H1 (cell line): ENCODE measurements around the gene ANKH. TPM values are rescaled to one million over a fixed set of nuclear protein-coding genes. Genes with fewer than 3 reads are reported as not detected.

Experiments
- CTCF ChIA-PET: fragments of 300-600 bp; sonication (Branson Sonifier 250); formaldehyde crosslinking; loops from one replicate; lab custom pipeline; 2021; ENCODE audit not compliant: partially characterized antibody; lab: Charles Lee
- POLR2A ChIA-PET: fragments of 300-600 bp; sonication (Branson Sonifier 250); formaldehyde crosslinking; loops from one replicate; lab custom pipeline; 2021; ENCODE audit warnings: inconsistent platforms; ENCODE audit not compliant: partially characterized antibody; lab: Charles Lee
- DNase-seq, 2 experiments: peaks; one replicate each; pipeline versions ENCODE4 v3.0.0 to v3.0.0-alpha.2; 2010 to 2022; ENCODE audit warnings: low spot score in 2 of 2, low read depth in 1 of 2, mixed read lengths in 1 of 2
- FAIRE-seq: peaks from 2 replicates; lab custom pipeline; 2011; peaks lifted over from hg19 to GRCh38; lab: Jason Lieb, UNC
- H2AFZ ChIP-seq: 2 replicates; pipeline ENCODE4 v1.8.1; 2012; ENCODE audit warnings: low read length, inconsistent platforms
- H2AK5ac ChIP-seq: 2 replicates; pipeline ENCODE4 v1.6.1; 2013; ENCODE audit warnings: low read depth, low read length
- H2BK120ac ChIP-seq: replicated peaks from 2 replicates; pipeline ENCODE3; 2013; ENCODE audit warnings: low read depth, low read length, inconsistent platforms
- H2BK12ac ChIP-seq: 2 replicates; pipeline ENCODE4 v1.6.1; 2013; ENCODE audit warnings: low read depth, low read length
- H2BK15ac ChIP-seq: 2 replicates; pipeline ENCODE4 v1.6.1; 2013; ENCODE audit warnings: low read length
- H2BK20ac ChIP-seq: 2 replicates; pipeline ENCODE4 v1.6.1; 2013; ENCODE audit warnings: low read length
- H2BK5ac ChIP-seq: 2 replicates; pipeline ENCODE4 v1.6.1; 2013; ENCODE audit warnings: low read depth, low read length
- H3K14ac ChIP-seq: 2 replicates; pipeline ENCODE4 v1.6.1; 2013; ENCODE audit warnings: inconsistent platforms; ENCODE audit not compliant: insufficient read length
- H3K18ac ChIP-seq: 2 replicates; pipeline ENCODE4 v1.6.1; 2013; ENCODE audit warnings: low read length; ENCODE audit errors: extremely low read depth
- H3K23ac ChIP-seq: 2 replicates; pipeline ENCODE4 v1.6.1; 2013; ENCODE audit warnings: inconsistent platforms; ENCODE audit not compliant: insufficient read length
- H3K23me2 ChIP-seq: 2 replicates; pipeline ENCODE4 v1.6.1; 2013; ENCODE audit warnings: low read depth, low read length
- H3K27ac ChIP-seq: 2 replicates; pipeline ENCODE4 v1.6.1; 2011; ENCODE audit warnings: low read depth, low read length, inconsistent platforms
- H3K27me3 ChIP-seq, 4 experiments: replicated peaks in 1 of 4; 1 replicate in 1 of 4; 2 replicates in 3 of 4; pipeline versions ENCODE4 v1.6.1 to v1.8.1; 2011 to 2013; ENCODE audit warnings: low read length in 3 of 4, mild to moderate bottlenecking in 3 of 4, inconsistent platforms in 2 of 4, mixed read lengths in 2 of 4, moderate library complexity in 1 of 4; ENCODE audit not compliant: control insufficient read depth in 3 of 4, insufficient read depth in 3 of 4; ENCODE audit errors: extremely low read depth in 1 of 4
- H3K36me3 ChIP-seq, 4 experiments: 2 replicates each; pipeline versions ENCODE4 v1.6.1 to v1.8.1; 2011 to 2013; ENCODE audit warnings: mild to moderate bottlenecking in 4 of 4, low read length in 3 of 4, moderate library complexity in 2 of 4, control low read depth in 1 of 4, inconsistent platforms in 1 of 4; ENCODE audit not compliant: insufficient read depth in 4 of 4, control insufficient read depth in 2 of 4
- H3K4ac ChIP-seq: replicated peaks from 2 replicates; pipeline ENCODE3; 2013; ENCODE audit warnings: low read length, low read depth, mixed read lengths, inconsistent platforms; ENCODE audit not compliant: insufficient read length
- H3K4me1 ChIP-seq, 4 experiments: replicated peaks in 1 of 4; 1 replicate in 1 of 4; 2 replicates in 3 of 4; pipeline versions ENCODE4 v1.6.1 to v1.8.1; 2011 to 2013; ENCODE audit warnings: low read length in 3 of 4, inconsistent platforms in 2 of 4, mixed read lengths in 1 of 4; ENCODE audit not compliant: insufficient read depth in 4 of 4, control insufficient read depth in 3 of 4
- H3K4me2 ChIP-seq, 2 experiments: 2 replicates each; pipeline versions ENCODE4 v1.6.1 to v1.8.1; 2011 to 2013; ENCODE audit warnings: low read depth in 2 of 2, low read length in 2 of 2, control low read depth in 1 of 2, inconsistent platforms in 1 of 2, mild to moderate bottlenecking in 1 of 2; ENCODE audit not compliant: insufficient read depth in 1 of 2
- H3K4me3 ChIP-seq, 4 experiments: fragments of 200-600, 300-600 bp in 1 of 4; sonication (generic), shearing (Covaris generic), sonication (Bioruptor Twin) in 1 of 4; 2 replicates each; pipeline versions ENCODE4 v1.5.1 to v1.8.1; 2011 to 2016; ENCODE audit warnings: low read length in 4 of 4, low read depth in 3 of 4, control low read depth in 2 of 4, inconsistent platforms in 2 of 4, mild to moderate bottlenecking in 2 of 4, mixed read lengths in 1 of 4, moderate library complexity in 1 of 4; ENCODE audit not compliant: insufficient read depth in 2 of 4; ENCODE audit errors: extremely low read depth in 1 of 4
- H3K56ac ChIP-seq: replicated peaks from 2 replicates; pipeline ENCODE3; 2013; ENCODE audit warnings: low read depth, mild to moderate bottlenecking, mixed read lengths, low read length, inconsistent platforms; ENCODE audit not compliant: insufficient read length
- H3K79me1 ChIP-seq: 2 replicates; pipeline ENCODE4 v1.6.1; 2013; ENCODE audit warnings: low read depth, low read length, control low read depth
- H3K79me2 ChIP-seq, 2 experiments: 2 replicates each; pipeline versions ENCODE4 v1.6.1 to v1.8.1; 2012 to 2013; ENCODE audit warnings: low read length in 2 of 2, mild to moderate bottlenecking in 2 of 2, inconsistent platforms in 1 of 2; ENCODE audit not compliant: insufficient read depth in 2 of 2, control insufficient read depth in 1 of 2
- H3K9ac ChIP-seq, 4 experiments: replicated peaks in 1 of 4; 1 replicate in 1 of 4; 2 replicates in 3 of 4; pipeline versions ENCODE4 v1.6.1 to v1.8.1; 2011 to 2013; ENCODE audit warnings: low read depth in 3 of 4, low read length in 3 of 4, control low read depth in 2 of 4, mild to moderate bottlenecking in 2 of 4, moderate library complexity in 2 of 4, inconsistent platforms in 1 of 4; ENCODE audit errors: extremely low read depth in 1 of 4
- H3K9me3 ChIP-seq, 2 experiments: 2 replicates each; pipeline versions ENCODE4 v1.6.1 to v1.8.1; 2012 to 2013; ENCODE audit warnings: mild to moderate bottlenecking in 2 of 2, moderate library complexity in 2 of 2, control low read depth in 1 of 2, inconsistent platforms in 1 of 2, low read depth in 1 of 2, low read length in 1 of 2, mixed read lengths in 1 of 2; ENCODE audit not compliant: insufficient read depth in 2 of 2
- H4K20me1 ChIP-seq, 2 experiments: replicated peaks in 1 of 2; 2 replicates each; pipeline versions ENCODE3 to v1.8.1; 2011 to 2013; ENCODE audit warnings: inconsistent platforms in 2 of 2, low read length in 2 of 2, mild to moderate bottlenecking in 1 of 2; ENCODE audit not compliant: insufficient read depth in 2 of 2, control insufficient read depth in 1 of 2
- H4K5ac ChIP-seq: 2 replicates; pipeline ENCODE4 v1.6.1; 2013; ENCODE audit warnings: low read length, low read depth, mixed read lengths, inconsistent platforms; ENCODE audit not compliant: insufficient read length
- H4K8ac ChIP-seq: 2 replicates; pipeline ENCODE4 v1.8.0; 2013; ENCODE audit warnings: mild to moderate bottlenecking, moderate library complexity, low read length, inconsistent platforms; ENCODE audit not compliant: insufficient read depth; ENCODE audit errors: extremely low read depth
- H4K91ac ChIP-seq: replicated peaks from 2 replicates; pipeline ENCODE3; 2013; ENCODE audit warnings: low read length, mixed read lengths, inconsistent platforms; ENCODE audit not compliant: insufficient read length
- CBX8 ChIP-seq: fragments of 300-800, 300-1000 bp; sonication (generic); IDR thresholded peaks from 2 replicates; pipeline ENCODE4 v1.7.1; 2016; ENCODE audit warnings: low read depth, low read length, borderline replicate concordance
- CEBPB ChIP-seq: IDR thresholded peaks from 2 replicates; pipeline ENCODE4 v1.6.1; 2012; ENCODE audit warnings: low read depth, low read length
- EZH2 ChIP-seq: fragments of 200-600 bp; sonication (generic); IDR thresholded peaks from 2 replicates; pipeline ENCODE4 v1.7.1; 2012; ENCODE audit warnings: low read depth, mild to moderate bottlenecking, moderate library complexity, low read length, inconsistent platforms; ENCODE audit not compliant: severe bottlenecking
- GTF2F1 ChIP-seq: IDR thresholded peaks from 2 replicates; pipeline ENCODE4 v1.6.1; 2012; ENCODE audit warnings: low read depth, low read length, improper control_type of control experiment, borderline replicate concordance
- POLR2AphosphoS5 ChIP-seq: IDR thresholded peaks from 2 replicates; pipeline ENCODE4 v1.6.1; 2011; ENCODE audit warnings: low read depth, low read length
- RAD21 ChIP-seq, 2 experiments: IDR thresholded peaks in 1 of 2; conservative IDR thresholded peaks in 1 of 2; 2 replicates each; pipeline ENCODE4 v1.6.1; 2011; ENCODE audit warnings: low read depth in 2 of 2, low read length in 2 of 2, improper control_type of control experiment in 1 of 2, inconsistent platforms in 1 of 2, mild to moderate bottlenecking in 1 of 2, moderate library complexity in 1 of 2
- RBBP5 ChIP-seq: IDR thresholded peaks from 2 replicates; pipeline ENCODE4 v1.7.1; 2012; ENCODE audit warnings: low read depth, mild to moderate bottlenecking, inconsistent platforms, low read length, moderate library complexity, borderline replicate concordance
- SAP30 ChIP-seq: fragments of 300-600 bp; sonication (generic); IDR thresholded peaks from 2 replicates; pipeline ENCODE4 v1.7.1; 2012; ENCODE audit warnings: low read length, moderate library complexity, mild to moderate bottlenecking, inconsistent platforms; ENCODE audit not compliant: insufficient read depth, insufficient replicate concordance
- SIX5 ChIP-seq: IDR thresholded peaks from 2 replicates; pipeline ENCODE4 v1.6.1; 2011; ENCODE audit warnings: mild to moderate bottlenecking, low read depth, low read length
- SUZ12 ChIP-seq: fragments of 200-600 bp; sonication (generic); IDR thresholded peaks from 2 replicates; pipeline ENCODE4 v1.6.1; 2012; ENCODE audit warnings: mild to moderate bottlenecking, inconsistent platforms, low read length, moderate library complexity, mixed read lengths
- USF2 ChIP-seq: IDR thresholded peaks from 2 replicates; pipeline ENCODE4 v1.6.1; 2011; ENCODE audit warnings: low read length, improper control_type of control experiment
- ZNF274 ChIP-seq: IDR thresholded peaks from 2 replicates; pipeline ENCODE4 v1.7.0; 2012; ENCODE audit warnings: low read length, borderline replicate concordance; ENCODE audit errors: extremely low read depth
- WGBS, 2 experiments: shearing (Covaris generic) in 1 of 2; methylation state at CpG; one replicate each; pipeline versions ENCODE4 v1.1.6 to v1.1.7; 2013 to 2015; ENCODE audit warnings: low lambda C conversion rate in 2 of 2, mixed read lengths in 2 of 2, inconsistent platforms in 1 of 2, low coverage in 1 of 2, missing lambda C conversion rate in 1 of 2; ENCODE audit not compliant: insufficient replicate concordance in 2 of 2, insufficient coverage in 1 of 2, insufficient read length in 1 of 2; ENCODE audit errors: extremely low coverage in 1 of 2, missing lambda C conversion rate in 1 of 2; 5-methylcytosine and 5-hydroxymethylcytosine counted together
- polyA plus RNA-seq, 7 experiments: library from polyadenylated mRNA; depleted of rRNA in 3 of 7; stranded (reverse) in 5 of 7; unstranded in 2 of 7; fragments of >200 nt in 5 of 7; fragments of 200-250 nt in 2 of 7; gene quantifications; 1 replicate in 5 of 7; 2 replicates in 1 of 7; 4 replicates in 1 of 7; pipeline versions ENCODE4 v1.2.1 to v1.2.3, GENCODE V29; 2011 to 2013; ENCODE audit warnings: missing spikeins in 2 of 7, mixed read lengths in 2 of 7
- total RNA-seq: library from RNA; stranded (reverse); fragmentation: NEBNext Ultra II Directional; extraction: Animal tissue kit (Norgen Biotek cat#: 25700); gene quantifications from 2 replicates; pipeline ENCODE4 v1.2.1, GENCODE V29; 2021
- TF ChIP-seq, protein P1 (sequence below): IDR thresholded peaks from 2 replicates; pipeline ENCODE4 v1.6.1; 2012; ENCODE audit warnings: inconsistent platforms

ANKH gene
- total and polyA plus RNA-seq, 2 of the 8 experiments (the other 6 are each of a cell fraction or from before 2014, with no cell fraction given): 5.3 to 13.0 TPM

DNA sequence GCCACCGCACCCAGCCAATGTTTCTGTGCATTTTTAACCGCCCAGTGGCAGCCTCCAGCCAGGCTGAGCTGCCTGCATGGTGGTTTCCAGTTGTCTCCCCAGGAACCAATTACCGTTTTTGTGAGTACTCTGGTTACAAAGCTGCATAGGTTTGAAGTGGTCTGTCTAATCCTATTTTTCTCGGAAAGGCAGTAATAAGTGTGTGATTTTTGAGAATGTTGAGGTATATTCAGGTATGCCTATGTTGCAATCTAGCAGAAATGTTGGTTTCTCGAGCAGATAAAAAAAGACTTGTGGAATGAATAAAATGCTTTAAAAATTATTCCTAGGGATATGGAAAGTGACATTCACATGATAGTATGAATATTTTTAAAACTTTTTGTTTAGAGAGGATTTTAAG is 41.5 kb upstream of the ANKH start:
- POLR2A ChIA-PET: no interaction called here
- no peak overlapping the region for H3K14ac ChIP-seq
- no peak overlapping the region for H3K56ac ChIP-seq
- no peak overlapping the region for H4K5ac ChIP-seq
- no peak overlapping the region for H3K4ac ChIP-seq
- no peak overlapping the region for H4K91ac ChIP-seq
- no peak overlapping the region for H2BK12ac ChIP-seq
- no peak overlapping the region for H2BK5ac ChIP-seq
- no peak overlapping the region for H2BK20ac ChIP-seq
- H3K23ac ChIP-seq: no peak overlapping the region
- no peaks in the 10 kb centered on the region for H3K79me1 ChIP-seq
- no peaks in the 10 kb centered on the region for H3K23me2 ChIP-seq
- no peak overlapping the region for H2AK5ac ChIP-seq
- H4K20me1 ChIP-seq: no peaks in the 10 kb centered on the region
- H4K8ac ChIP-seq: no peak overlapping the region
- H2BK15ac ChIP-seq: no peak overlapping the region
- no peak overlapping the region for H3K4me3 ChIP-seq
- H3K36me3 ChIP-seq: no peaks in the 10 kb centered on the region
- no peaks in the 10 kb centered on the region for H3K4me1 ChIP-seq
- H2AFZ ChIP-seq: no peak overlapping the region
- H3K9me3 ChIP-seq: no peaks in the 10 kb centered on the region
- DNase-seq: no peak
- CTCF ChIA-PET: interaction anchor here (1.6 kb wide), 1 partner anchor 136 kb away, joined by 4 read pairs; no protein-coding TSS in a partner anchor
- 92% methylated on average over 5 of the region's 5 CpGs; no CpG with 5 or more reads in 1 of the 2 experiments for WGBS, 2 experiments
- H3K18ac ChIP-seq: no peak overlapping the region
- no peaks in the 10 kb centered on the region for H3K79me2 ChIP-seq
- H2BK120ac ChIP-seq: no peak overlapping the region
- no peak overlapping the region for H3K4me2 ChIP-seq
- no peak overlapping the region for H3K27ac ChIP-seq
- no peak overlapping the region for H3K9ac ChIP-seq
- no peak for FAIRE-seq
- no peaks in the 10 kb centered on the region for H3K27me3 ChIP-seq
- TF ChIP-seq POLR2AphosphoS5 (no peak), SUZ12 (no peak), ZNF274 (no peak), CBX8 (no peak), EZH2 (no peak), GTF2F1 (no peak), CEBPB (no peak), USF2 (no peak), RAD21 (IDR thresholded peaks at IDR 0.05 in 1 of 2, conservative IDR thresholded peaks at IDR 0.05 in 1 of 2; ENCODE audit: low read depth in 2 of 2, low read length in 2 of 2) (no peak), RBBP5 (no peak), SIX5 (no peak), SAP30 (no peak)
- TF ChIP-seq, protein P1, sequence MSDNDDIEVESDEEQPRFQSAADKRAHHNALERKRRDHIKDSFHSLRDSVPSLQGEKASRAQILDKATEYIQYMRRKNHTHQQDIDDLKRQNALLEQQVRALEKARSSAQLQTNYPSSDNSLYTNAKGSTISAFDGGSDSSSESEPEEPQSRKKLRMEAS: no peak
